NOMO-1 treated with DMSO at 0.1 percent for 48 hours (cell line): Measurements from ENCODE around the gene ANGEL2.
A peak's percentile ranks its signal among the peaks of the same experiment; 100 is the strongest.
"Not testable (repeated sequence)": the region's sequence is repeated elsewhere in the genome, so short reads cannot be mapped to it uniquely, and the experiment has no call there.

ENCODE experiments used
- DNase-seq: peaks from one replicate; lab custom pipeline; 2025; ENCODE audit not compliant: unreplicated experiment; lab: John Stamatoyannopoulos, UW

The ANGEL2 gene

GRCh38 chr1:213019450-213019849 is 3.8 kb upstream of the ANGEL2 start:
- no peak for DNase-seq

DNA sequence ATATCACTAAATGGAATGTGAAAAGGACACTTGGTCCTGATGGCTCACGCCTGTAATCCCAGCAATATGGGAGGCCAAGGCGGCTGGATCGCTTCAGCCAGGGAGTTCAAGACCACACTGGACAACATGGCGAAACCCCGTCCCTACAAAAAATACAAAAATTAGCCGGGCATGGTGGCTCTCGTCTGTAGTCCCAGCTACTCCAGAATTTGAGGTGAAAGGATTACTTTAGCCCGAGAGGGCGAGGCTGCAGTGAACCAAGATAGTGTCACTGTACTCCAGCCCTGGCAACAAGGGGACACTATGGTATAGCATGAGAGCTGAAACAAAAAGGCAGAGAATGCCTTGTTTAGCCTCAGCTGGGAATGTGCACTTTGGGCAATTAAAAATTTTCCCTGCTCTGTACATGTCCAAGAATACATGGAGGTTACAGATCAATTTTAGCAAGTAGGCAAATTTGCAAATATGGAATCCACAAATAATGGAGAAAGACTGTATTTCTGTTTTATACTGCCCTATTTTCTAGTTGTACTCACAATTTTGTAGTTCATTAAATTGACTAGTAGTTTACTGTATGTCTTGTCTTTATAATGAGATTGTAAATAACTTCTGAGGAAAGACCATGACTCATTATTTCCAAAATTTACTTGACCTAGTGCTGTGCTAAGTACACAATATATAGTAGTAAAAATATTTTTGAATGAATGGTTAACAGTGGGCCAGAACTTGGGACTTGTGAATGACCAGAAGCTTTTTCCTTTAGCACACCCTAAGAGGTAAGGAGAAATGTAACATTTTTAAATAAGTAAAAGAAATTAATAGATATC is 2.0 kb upstream of the ANGEL2 start:
- DNase-seq, result no peak

DNA sequence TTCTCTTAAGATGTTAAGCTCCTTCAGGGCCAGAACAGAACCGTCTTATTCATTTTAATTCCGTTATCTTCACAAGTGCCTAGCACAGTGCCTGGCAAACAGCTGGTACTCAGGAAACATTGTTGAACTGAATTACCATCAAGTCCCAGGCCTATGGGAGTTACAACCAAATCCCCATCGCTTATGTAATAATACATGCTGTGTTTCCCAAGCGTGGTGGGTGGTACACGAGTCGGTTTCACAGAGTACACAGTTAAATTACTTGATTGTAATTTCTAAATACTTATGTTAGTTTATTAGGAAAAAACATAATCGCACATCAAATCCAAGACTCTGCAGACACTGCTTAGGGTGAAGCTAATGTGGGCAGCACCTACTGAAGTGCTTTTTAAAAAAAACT is 1.0 kb downstream of the ANGEL2 start:
- DNase-seq, result peak; percentile 17

DNA sequence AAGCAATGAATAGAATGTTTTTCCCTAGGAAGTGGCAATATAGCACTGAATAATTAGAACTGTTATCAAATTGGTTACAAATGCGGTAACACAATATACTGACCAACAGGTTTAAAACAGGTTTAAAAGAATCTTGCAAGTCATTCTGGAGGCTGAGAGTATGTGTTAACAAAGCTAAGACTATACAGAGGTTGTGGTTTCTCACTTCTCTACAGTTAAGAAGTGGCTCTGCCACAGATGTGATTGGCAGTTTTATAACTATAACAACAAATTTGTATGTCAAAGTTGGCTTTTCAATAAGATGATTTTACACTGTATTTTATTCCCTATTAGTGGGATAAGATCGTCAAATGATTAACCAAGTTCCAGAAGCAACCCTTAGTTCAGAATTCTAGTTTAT is 7.1 kb downstream of the ANGEL2 start:
- DNase-seq, result peak; percentile 63

GRCh38 chr1:213003256-213003655 is 12.4 kb downstream of the ANGEL2 start:
- DNase-seq, result no peak

- no peak for DNase-seq
Observed at GRCh38 chr1:212994926-212995325, 20.7 kb downstream of the ANGEL2 start.

- not testable (repeated sequence) for DNase-seq
Observed at GRCh38 chr1:212993960-212994359, 21.7 kb downstream of the ANGEL2 start.

GRCh38 chr1:212990276-212990675 is 25.4 kb downstream of the ANGEL2 start:
- DNase-seq, result no peak

GRCh38 chr1:212987702-212988322 is 27.9 kb downstream of the ANGEL2 start:
- DNase-seq, result no peak

DNA sequence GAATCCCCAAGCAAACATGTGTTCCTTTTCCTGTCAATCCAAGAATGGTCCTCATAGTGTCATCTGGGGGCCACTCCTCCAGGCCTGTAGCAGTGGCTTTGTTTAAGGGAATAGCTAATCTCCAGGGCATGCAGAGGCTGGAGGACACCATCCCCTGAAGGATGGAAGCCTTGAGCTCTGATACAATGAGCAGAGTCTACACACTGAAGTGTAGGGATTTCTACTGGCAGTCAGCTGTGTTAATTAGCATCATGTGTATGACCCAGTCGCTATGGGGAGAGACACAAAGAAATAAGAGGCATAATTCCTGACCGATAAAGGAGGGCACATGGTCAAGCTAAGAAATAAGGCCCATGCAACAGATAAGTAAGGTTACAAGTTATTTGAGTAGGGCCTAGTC is 29.1 kb downstream of the ANGEL2 start:
- DNase-seq, result no peak

DNA sequence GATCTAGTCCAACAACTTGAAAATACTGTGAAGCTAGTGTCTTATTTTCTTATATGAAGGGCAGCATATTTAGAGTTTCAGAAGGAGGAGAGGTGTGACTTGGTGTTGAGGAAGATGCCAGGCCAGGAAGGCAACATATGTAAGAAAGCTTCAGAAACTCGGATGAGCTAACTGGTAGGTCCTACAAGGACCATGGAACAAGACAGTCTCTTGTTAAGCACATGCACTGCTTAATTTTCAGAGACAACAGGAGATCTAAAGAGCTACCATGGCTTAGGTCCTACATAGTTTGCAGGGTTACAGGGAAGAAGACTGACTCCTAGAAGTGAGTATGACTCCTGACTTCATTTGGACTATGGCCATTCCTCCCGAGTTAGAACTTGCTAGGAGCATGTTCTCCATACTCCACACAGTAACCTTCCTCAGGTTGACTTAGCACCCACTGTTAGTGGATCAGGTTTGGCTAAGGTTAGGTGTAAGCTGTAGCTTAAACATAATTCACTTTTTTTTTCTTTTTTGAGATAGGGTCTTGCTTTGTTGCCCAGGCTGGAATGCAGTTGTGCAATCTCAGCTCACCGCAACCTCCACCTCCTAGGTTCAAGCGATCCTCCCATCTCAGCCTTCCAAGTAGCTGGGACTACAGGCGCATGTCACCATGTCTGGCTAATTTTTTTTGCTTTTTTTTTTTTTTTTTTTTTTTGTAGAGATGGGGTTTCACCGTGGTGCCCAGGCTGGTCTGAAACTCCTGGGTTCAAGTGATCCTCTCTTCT is 31.0 kb downstream of the ANGEL2 start:
- no peak for DNase-seq

DNA sequence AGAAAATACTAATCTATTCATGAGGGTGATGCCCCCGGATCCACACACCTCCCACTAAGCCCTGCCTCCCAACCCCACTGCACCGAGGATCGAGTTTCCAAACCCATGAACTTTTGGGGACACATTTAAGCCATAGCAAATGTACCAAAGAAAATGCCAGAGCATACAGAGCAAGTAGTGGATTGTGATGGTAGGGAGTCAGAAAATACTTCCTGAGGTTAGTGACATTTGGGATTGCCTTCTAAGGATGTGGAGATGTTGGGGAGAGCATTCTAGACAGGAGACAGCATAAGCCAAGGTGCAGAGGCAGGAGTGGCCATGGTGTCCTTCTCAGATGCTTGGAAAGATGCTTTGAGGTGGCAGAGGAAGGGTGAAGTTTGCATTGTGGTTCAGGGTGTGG is 32.2 kb downstream of the ANGEL2 start:
- no peak for DNase-seq

DNA sequence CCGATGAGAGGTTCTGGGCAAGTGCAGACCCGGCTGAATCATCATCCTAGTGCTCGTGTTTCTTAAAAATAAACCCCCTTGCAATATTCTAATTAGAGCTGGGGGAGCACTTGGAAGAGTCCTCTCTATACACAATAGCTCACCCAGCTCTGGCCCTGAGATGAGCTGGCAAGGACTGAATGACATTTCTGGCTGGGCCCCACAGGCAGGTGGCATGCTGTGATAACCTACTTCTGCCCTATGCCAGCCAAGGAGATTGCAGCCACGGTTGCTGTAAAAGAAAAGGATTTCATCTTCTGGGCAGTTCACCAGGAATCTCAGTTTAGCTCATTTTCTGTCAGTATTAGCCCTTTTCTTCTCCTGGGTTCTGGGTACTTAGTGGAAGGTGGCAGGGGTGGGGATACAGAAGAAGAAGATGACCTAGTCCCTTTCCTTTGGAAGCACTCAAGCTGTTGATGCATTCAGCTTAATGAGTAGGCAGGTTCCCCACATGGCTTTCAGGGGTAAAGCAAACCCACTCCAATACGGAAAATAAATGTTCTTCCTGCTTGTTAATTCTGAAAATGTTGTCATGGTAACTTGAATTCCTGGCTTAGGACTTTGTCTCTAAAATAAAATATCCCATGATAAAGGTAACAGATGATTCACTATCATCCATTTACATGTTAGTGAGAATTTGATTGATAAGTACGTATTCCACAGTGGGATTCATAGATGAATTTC is 33.1 kb downstream of the ANGEL2 start:
- DNase-seq, result no peak

DNA sequence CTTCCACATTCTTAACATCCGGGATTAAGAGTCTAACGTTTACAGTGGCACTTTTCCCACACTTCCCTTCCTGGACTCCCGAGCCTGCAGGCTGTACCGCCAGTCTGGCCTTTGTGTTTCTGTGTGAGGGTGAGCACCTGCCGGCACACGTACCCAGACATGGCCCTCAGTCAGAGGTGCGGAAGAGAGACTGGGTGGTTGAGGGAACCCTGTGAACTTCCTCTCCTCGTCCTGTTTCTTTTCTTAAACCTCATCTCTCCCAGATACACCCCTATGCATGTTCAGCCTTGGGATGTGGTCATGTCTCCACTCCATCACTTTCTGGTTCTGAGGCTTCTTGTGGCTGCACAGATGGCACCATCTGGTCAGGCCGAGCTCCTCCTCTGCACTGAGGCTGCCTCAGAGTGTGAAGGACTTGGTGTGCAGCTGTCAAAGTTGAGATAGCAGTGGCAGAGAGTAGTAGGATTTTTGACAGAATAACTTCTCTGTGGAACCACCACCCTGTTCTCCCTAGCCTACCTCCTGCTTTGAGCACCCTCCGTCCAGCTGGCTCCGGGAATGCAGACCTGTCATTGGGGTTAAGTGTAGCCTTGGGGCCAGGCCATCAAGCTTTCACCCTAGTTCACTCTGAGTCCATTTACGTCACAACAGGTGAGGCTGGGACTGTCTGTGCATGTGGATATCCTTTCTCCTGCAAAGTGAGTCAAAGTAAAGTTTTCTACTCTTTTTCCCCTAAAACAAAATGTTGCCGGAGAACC is 33.9 kb downstream of the ANGEL2 start:
- DNase-seq, result no peak

- no peak for DNase-seq
Observed at GRCh38 chr1:212981025-212981495, 34.6 kb downstream of the ANGEL2 start.

GRCh38 chr1:212980123-212980785 is 35.4 kb downstream of the ANGEL2 start:
- no peak for DNase-seq

GRCh38 chr1:212979340-212980122 is 36.1 kb downstream of the ANGEL2 start:
- no peak for DNase-seq

DNA sequence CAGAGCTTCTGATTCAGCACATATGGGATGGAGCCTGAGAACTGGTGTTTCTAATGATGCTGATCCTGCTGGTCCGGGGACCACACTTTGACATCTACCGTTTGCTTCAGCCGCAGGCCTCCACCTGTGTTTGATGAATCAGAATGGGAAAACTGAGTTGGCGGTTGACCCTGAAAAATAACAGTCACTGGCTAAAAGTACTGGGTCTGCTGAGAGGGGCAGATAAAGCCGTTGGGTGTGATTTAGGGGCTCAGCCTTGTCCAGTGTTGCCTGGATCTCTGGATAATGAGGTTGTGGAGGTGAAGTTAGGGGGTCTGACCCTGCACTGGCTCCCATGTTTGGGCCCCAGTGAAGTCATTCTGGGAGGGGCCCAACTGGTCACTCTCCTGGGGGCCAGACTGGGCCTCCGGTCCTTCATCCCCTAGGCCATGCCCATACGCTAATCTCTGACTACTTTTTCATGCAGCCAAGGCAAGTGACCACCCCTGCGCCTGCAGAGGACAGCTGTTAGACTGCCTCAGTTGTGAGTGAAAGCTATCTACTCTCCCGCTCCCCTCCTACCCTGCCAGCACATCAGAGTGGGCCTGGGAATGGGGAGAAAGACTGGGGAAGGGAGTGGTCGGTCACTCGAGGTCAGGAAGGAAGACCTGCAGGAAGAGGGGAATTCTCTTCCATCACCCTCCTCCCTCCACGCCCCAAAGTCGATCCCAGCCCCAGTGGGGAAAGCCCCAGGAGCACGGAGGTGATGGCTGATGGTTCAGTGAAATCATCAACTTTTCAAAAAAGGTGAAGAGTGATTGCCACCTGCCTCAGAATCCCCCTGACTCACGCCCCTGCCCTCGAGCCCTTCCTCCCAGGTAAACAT is 37.7 kb downstream of the ANGEL2 start:
- DNase-seq, result no peak
